Gastrocnemius medialis (tissue), 4 donors: Measurements from ENCODE around the gene GKN2.

Experiments used
- POLR2A ChIP-seq, 2 donors: fragments of 450-650 bp; IDR thresholded peaks; one replicate each; pipeline ENCODE4 v1.6.1; 2017; ENCODE audit warnings: antibody characterized with exemption in 2 of 2, mild to moderate bottlenecking in 2 of 2, moderate library complexity in 2 of 2
- TF ChIP-seq, protein P1 (sequence below), 5 experiments: fragments of 450-650 bp in 3 of 5; fragments of 200-600 bp in 2 of 5; sonication (generic) in 2 of 5; IDR thresholded peaks in 4 of 5; conservative IDR thresholded peaks in 1 of 5; 1 replicate in 4 of 5; 2 replicates in 1 of 5; pipeline ENCODE4 v1.5.1; 2016 to 2019; ENCODE audit warnings: antibody characterized with exemption in 5 of 5, mild to moderate bottlenecking in 3 of 5, moderate library complexity in 3 of 5

DNA sequence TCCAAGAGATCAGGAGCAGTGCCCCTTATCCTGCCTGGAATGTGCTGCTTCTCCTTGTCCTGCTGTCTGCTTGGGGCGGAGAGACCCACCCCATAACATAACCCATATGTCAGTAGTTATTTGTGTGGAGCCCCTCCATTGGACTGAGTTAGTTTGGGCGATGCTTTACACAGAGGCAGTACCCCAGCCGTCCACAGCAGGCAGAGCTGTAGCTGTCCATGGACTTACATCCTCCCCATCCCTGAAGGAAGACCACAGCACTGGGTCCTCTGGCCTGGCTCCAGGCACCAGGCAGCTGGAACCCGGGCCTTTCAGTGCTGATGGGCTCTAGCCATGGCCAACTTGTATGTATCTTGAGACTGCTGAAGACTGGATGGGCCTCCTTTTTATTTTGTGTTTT, 20.3 kb downstream of the GKN2 start:
- TF ChIP-seq, protein P1, sequence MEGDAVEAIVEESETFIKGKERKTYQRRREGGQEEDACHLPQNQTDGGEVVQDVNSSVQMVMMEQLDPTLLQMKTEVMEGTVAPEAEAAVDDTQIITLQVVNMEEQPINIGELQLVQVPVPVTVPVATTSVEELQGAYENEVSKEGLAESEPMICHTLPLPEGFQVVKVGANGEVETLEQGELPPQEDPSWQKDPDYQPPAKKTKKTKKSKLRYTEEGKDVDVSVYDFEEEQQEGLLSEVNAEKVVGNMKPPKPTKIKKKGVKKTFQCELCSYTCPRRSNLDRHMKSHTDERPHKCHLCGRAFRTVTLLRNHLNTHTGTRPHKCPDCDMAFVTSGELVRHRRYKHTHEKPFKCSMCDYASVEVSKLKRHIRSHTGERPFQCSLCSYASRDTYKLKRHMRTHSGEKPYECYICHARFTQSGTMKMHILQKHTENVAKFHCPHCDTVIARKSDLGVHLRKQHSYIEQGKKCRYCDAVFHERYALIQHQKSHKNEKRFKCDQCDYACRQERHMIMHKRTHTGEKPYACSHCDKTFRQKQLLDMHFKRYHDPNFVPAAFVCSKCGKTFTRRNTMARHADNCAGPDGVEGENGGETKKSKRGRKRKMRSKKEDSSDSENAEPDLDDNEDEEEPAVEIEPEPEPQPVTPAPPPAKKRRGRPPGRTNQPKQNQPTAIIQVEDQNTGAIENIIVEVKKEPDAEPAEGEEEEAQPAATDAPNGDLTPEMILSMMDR (IDR thresholded peaks at IDR 0.05 in 4 of 5, conservative IDR thresholded peaks at IDR 0.05 in 1 of 5) = no peak
- TF ChIP-seq POLR2A (IDR thresholded peaks at IDR 0.05) = no peak
